Smooth muscle cell (in vitro differentiated cells): ENCODE results near the gene SYT11. TPM values are rescaled to one million over a fixed set of nuclear protein-coding genes. Genes with fewer than 3 reads are reported as not detected.

ENCODE experiments used
- DNase-seq: peaks from one replicate; lab custom pipeline; 2025; ENCODE audit not compliant: unreplicated experiment; lab: John Stamatoyannopoulos, UW
- H2AFZ ChIP-seq: fragments of 200-600 bp; sonication (generic); 2 replicates; pipeline ENCODE4 v1.6.0; 2016; ENCODE audit warnings: antibody characterized with exemption, low read depth, mild to moderate bottlenecking
- H3F3A ChIP-seq: fragments of 200-600 bp; sonication (generic); 2 replicates; pipeline ENCODE4 v1.6.0; 2017; ENCODE audit warnings: antibody characterized with exemption, low read depth
- H3K27ac ChIP-seq: fragments of 200-600 bp; sonication (generic); 2 replicates; pipeline ENCODE4 v1.5.1; 2016; ENCODE audit warnings: low read depth, mild to moderate bottlenecking
- H3K27me3 ChIP-seq: fragments of 200-600 bp; sonication (generic); 2 replicates; pipeline ENCODE4 v1.6.1; 2016; ENCODE audit warnings: low read depth, mild to moderate bottlenecking
- H3K36me3 ChIP-seq: fragments of 200-600 bp; sonication (generic); 2 replicates; pipeline ENCODE4 v1.5.1; 2016; ENCODE audit warnings: low read depth
- H3K4me1 ChIP-seq: fragments of 200-600 bp; sonication (generic); 2 replicates; pipeline ENCODE4 v1.5.1; 2016; ENCODE audit warnings: low read depth
- H3K4me2 ChIP-seq: fragments of 200-600 bp; sonication (generic); 2 replicates; pipeline ENCODE4 v1.6.0; 2016; ENCODE audit warnings: mild to moderate bottlenecking
- H3K4me3 ChIP-seq: fragments of 200-600 bp; sonication (generic); 2 replicates; pipeline ENCODE4 v1.5.1; 2016; ENCODE audit warnings: mild to moderate bottlenecking
- H3K79me2 ChIP-seq: fragments of 200-600 bp; sonication (generic); 2 replicates; pipeline ENCODE4 v1.6.0; 2016; ENCODE audit warnings: low read depth, mild to moderate bottlenecking
- H3K9ac ChIP-seq: fragments of 200-600 bp; sonication (generic); 2 replicates; pipeline ENCODE4 v1.6.0; 2016; ENCODE audit warnings: low read depth
- H3K9me3 ChIP-seq: fragments of 200-600 bp; sonication (generic); replicated peaks from 2 replicates; pipeline ENCODE4 v1.5.1; 2016; ENCODE audit warnings: low read depth
- H4K20me1 ChIP-seq: fragments of 200-600 bp; sonication (generic); 2 replicates; pipeline ENCODE4 v1.6.0; 2016; ENCODE audit warnings: low read depth
- CTCF ChIP-seq: fragments of 200-600 bp; sonication (generic); IDR thresholded peaks from 2 replicates; pipeline ENCODE4 v1.5.1; 2017; ENCODE audit warnings: borderline replicate concordance, mild to moderate bottlenecking, antibody characterized with exemption; ENCODE audit not compliant: insufficient read depth, poor library complexity, severe bottlenecking
- WGBS: methylation state at CpG from one replicate; pipeline ENCODE4 v1.1.7; 2016; ENCODE audit warnings: low lambda C conversion rate; 5-methylcytosine and 5-hydroxymethylcytosine counted together
- polyA plus RNA-seq: library from polyadenylated mRNA; unstranded; fragments of >200 nt; fragmentation: Nextera tagmentation; extraction: Ambion mirVana; gene quantifications from 2 replicates; pipeline ENCODE4 v1.2.1, GENCODE V29; 2016
- total RNA-seq: library from RNA; depleted of rRNA; stranded (reverse); fragments of >200 nt; gene quantifications from 2 replicates; pipeline ENCODE4 v1.2.3, GENCODE V29; 2014

The SYT11 gene
- total and polyA plus RNA-seq, 2 experiments from 2014 or later, result 2.9 to 3.4 TPM

- Histone ChIP-seq H3K9ac (no peak overlapping the region), H2AFZ (no peak overlapping the region), H3K4me1 (no peaks in the 10 kb centered on the region), H3K36me3 (peaks cover 6% of the 10 kb centered on the region), H4K20me1 (peaks cover 14% of the 10 kb centered on the region), H3F3A (no peaks in the 10 kb centered on the region), H3K27me3 (no peaks in the 10 kb centered on the region), H3K79me2 (peaks cover 19% of the 10 kb centered on the region), H3K4me2 (no peak overlapping the region), H3K9me3 (no peaks in the 10 kb centered on the region), H3K4me3 (no peak overlapping the region), H3K27ac (no peak overlapping the region)
- DNase-seq, result no peak
- WGBS, result 96% methylated on average over 4 of the region's 4 CpGs
- no peak for TF ChIP-seq CTCF
Measured at GRCh38 chr1:155827450-155827849, 31.9 kb upstream of the SYT11 start.

GRCh38 chr1:155831279-155831976, 27.9 kb upstream of the SYT11 start:
- peaks cover 27% of the 10 kb centered on the region for H3K79me2 ChIP-seq
- H3K4me3 ChIP-seq, result no peak overlapping the region
- TF ChIP-seq CTCF, result no peak
- H3K9ac ChIP-seq, result no peak overlapping the region
- no peak overlapping the region for H2AFZ ChIP-seq
- WGBS, result 99% methylated on average over 7 of the region's 7 CpGs
- H4K20me1 ChIP-seq, result peaks cover 30% of the 10 kb centered on the region
- H3K9me3 ChIP-seq, result no peaks in the 10 kb centered on the region
- DNase-seq, result no peak
- H3F3A ChIP-seq, result no peaks in the 10 kb centered on the region
- H3K27me3 ChIP-seq, result no peaks in the 10 kb centered on the region
- H3K36me3 ChIP-seq, result no peaks in the 10 kb centered on the region
- H3K4me1 ChIP-seq, result no peaks in the 10 kb centered on the region
- H3K4me2 ChIP-seq, result no peak overlapping the region
- no peak overlapping the region for H3K27ac ChIP-seq

- Histone ChIP-seq H2AFZ (no peak overlapping the region), H3K79me2 (peaks cover 36% of the 10 kb centered on the region), H3K4me3 (no peak overlapping the region), H3K9me3 (no peaks in the 10 kb centered on the region), H3K4me1 (no peaks in the 10 kb centered on the region), H3K27me3 (no peaks in the 10 kb centered on the region), H4K20me1 (peaks cover 40% of the 10 kb centered on the region), H3K27ac (no peak overlapping the region), H3K9ac (no peak overlapping the region), H3F3A (no peaks in the 10 kb centered on the region), H3K4me2 (no peak overlapping the region), H3K36me3 (no peaks in the 10 kb centered on the region)
- 100% methylated on average over 1 of the region's 1 CpG for WGBS
- no peak for TF ChIP-seq CTCF
- no peak for DNase-seq
Measured at GRCh38 chr1:155833665-155834295, 25.6 kb upstream of the SYT11 start.
